GM13977 (cell line): Measurements from ENCODE around the gene DCXR.

Source experiments
- DNase-seq: peaks from one replicate; pipeline ENCODE4 v3.0.0; 2012; ENCODE audit warnings: low spot score
- CTCF ChIP-seq: IDR thresholded peaks from 2 replicates; pipeline ENCODE4 v1.5.1; 2012; ENCODE audit warnings: mild to moderate bottlenecking, control low read depth; ENCODE audit not compliant: insufficient read depth; ENCODE audit errors: extremely low read depth, missing control alignments
- in situ Hi-C: fragments of 300-500 bp; cut with MboI; formaldehyde crosslinking; loops from one replicate; pipeline ENCODE4 v1.12.0; 2022; ENCODE audit warnings: low sequenced_read_pairs, low pct_unique_long_range_greater_than_20kb, mixed read lengths, inconsistent platforms; ENCODE audit not compliant: unreplicated experiment

The DCXR gene

DNA sequence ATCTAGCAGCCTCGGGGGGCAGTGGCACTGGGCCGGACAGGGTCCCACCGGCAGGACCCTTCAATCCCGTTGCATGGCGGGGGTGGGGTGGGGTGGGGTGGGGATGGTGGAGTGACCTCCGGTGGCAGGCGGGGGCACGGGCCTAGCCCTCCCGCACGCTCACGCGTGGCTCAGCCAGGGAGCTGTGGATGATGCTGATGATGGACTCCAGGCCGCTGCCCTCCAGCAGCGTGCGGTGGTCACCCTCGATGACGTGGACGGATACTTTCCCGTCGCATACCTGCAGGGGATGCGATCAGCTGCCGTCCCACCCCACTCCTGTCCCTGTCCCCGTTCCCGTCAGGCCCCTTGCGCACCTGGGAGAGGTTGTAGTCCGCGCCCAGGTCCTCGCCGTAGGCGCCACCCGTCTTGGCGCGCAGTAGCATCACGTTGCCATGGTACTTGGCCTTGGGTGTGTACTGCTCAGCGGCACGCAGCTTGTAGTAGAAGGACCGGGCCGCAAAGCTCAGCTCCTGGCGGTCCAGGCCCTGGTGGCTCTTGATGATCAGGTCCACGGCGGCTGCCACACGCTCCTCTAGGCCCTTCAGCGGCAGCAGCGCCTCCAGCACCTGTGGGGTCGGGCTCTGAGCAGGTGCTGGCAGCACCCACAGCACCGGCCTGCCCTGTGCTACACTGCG is 41.6 kb upstream of the DCXR start:
- in situ Hi-C loops: no loop called here

GRCh38 chr17:82078433-82078832 is 40.9 kb upstream of the DCXR start:
- DNase-seq: no peak
- in situ Hi-C loops: no loop called here
- no peak for TF ChIP-seq CTCF

More for the DNA sequence above, 41.6 kb upstream of the DCXR start:
- no peak for TF ChIP-seq CTCF
- DNase-seq: no peak

DNA sequence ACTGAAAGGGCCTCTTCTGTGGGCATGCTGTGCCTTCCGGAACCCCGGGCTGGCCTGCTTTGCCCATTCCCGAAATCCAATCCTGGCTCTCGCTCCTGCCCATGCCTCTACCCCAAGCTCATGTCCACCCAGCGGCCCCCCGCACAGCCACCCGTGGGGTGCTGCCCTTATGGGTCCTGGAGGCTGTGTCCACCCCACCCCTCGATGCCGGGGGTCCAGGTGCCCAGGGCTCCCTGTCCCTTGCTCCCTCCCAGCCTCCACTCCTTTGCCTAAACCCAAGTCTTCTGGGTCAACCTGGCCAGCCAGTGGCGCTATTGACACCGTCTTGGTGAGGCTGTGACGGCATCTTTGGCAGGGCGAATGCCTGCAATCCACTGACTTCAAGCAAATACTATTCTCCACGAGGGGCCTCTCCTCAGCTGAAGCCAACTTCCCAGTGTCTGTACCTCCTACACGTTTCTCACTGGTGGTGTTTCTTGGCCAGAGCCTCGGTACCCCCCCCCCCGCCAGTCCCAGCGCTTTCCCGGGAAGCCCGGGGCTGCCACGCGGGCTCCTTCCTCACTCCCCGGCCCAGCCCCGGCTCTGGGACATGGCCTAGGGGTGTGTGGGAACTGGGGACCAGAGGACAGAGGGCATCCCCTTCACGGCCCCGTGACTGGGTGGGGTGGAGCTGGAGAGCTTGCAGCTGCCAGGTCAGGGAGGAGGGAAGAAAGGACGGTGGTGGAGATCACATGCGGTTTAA is 40.3 kb upstream of the DCXR start:
- no peak for TF ChIP-seq CTCF
- in situ Hi-C loops: no loop called here
- no peak for DNase-seq

- no peak for TF ChIP-seq CTCF
- no peak for DNase-seq
- in situ Hi-C loops: no loop called here
Measured at GRCh38 chr17:82076785-82077591, 39.5 kb upstream of the DCXR start.

DNA sequence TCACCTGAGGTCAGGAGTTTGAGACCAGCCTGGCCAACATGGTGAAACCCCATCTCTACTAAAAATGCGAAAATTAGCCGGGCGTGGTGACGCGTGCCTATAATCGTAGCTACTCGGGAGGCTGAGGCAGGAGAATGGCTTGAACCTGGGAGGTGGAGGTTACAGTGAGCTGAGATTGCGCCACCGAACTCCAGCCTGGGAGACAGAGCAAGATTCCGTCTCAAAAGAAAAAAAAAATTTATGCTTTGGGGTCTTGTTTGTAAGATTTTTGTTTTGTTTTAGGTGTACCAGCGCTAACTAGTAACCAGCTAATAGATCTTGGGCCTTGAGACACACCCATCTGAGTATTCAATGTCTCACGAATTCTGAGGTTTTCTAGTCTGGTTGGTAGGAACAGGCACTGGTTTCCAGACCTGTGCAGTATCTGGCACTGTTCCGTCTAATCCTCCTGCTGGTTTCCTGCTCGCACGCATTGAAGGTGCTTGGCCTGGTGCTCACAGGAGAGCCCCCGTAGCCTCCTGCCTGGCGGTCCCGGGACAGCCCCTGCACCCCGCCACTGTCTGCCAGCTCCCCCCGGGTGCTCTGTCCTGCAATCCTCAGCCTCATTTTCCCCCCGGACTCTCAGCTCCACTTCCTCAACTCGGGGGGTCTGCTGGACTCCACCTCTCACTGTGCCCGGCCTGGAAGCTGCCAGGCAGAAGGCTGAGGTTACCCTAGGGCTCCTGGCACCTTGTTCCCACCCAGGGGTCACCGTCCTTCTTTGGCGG is 38.7 kb upstream of the DCXR start:
- in situ Hi-C loops: no loop called here
- no peak for DNase-seq
- no peak for TF ChIP-seq CTCF

DNA sequence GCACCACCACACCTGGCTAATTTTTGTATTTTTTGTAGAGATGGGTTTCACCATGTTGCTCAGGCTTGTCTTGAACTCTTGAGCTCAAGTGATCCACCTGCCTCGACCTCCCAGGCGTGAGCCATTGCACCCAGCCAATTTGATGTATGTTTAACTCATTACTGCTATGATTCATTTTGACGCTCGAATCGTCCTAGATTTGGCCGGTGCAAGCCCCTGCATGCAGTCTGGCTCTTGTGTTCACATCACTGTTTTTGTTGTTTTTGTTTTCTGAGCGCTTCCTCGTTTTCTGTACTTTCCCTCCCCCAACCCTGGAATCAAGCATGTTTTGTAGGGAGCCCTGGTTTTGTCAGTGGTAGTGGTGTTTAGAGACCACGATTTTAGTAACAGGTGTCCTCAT is 35.9 kb upstream of the DCXR start:
- no peak for TF ChIP-seq CTCF
- in situ Hi-C loops: no loop called here
- no peak for DNase-seq
